Fibroblast of pulmonary artery (primary cell): ENCODE data around the gene LTBP1.

Experiments
- DNase-seq: peaks from one replicate; pipeline ENCODE4 v3.0.0-alpha.2; 2010; ENCODE audit warnings: low read depth
- H3K4me3 ChIP-seq: replicated peaks from 2 replicates; pipeline ENCODE4 v1.5.1; 2011; ENCODE audit warnings: low read depth, mild to moderate bottlenecking, control low read depth, low read length, moderate library complexity
- TF ChIP-seq, protein P1 (sequence below): IDR thresholded peaks from 2 replicates; pipeline ENCODE4 v1.5.1; 2011; ENCODE audit warnings: mild to moderate bottlenecking, control low read depth, low read length, inconsistent platforms; ENCODE audit errors: missing control alignments

LTBP1 gene

DNA sequence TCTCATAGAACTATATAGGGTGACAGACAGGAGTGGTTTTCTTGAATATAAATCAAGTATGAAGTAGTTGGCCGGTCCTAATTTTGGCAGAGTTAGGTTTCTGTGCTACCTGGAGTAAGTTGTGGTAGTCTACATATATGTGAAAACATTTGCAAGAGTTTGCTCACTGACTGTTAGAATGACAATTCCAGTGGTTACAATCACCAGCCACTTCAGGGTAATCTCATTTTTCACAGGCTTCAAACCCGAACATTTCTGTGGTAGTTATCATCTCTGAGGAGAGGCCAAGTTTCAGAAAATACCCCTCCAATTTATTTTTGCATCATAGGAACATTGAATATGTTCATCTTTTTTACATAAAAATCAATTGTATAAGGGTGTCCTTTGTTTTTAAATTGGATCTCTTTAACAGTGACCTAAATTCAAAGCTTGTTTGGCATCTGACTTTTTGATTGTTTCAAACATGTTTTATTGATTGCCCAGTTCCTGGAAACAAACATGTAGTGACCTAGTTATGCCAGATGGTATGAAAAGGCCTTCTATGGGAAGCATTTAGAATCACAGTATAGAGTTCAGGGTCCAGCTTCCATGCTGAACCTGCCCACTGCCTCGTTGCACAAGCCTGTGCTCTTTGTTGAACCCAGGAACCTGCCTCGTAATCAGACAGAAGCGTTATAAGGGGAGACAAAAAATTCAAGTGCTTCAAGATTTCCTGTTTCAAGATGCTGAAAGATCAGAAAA lies 250.6 kb downstream of the LTBP1 start:
- TF ChIP-seq, protein P1, sequence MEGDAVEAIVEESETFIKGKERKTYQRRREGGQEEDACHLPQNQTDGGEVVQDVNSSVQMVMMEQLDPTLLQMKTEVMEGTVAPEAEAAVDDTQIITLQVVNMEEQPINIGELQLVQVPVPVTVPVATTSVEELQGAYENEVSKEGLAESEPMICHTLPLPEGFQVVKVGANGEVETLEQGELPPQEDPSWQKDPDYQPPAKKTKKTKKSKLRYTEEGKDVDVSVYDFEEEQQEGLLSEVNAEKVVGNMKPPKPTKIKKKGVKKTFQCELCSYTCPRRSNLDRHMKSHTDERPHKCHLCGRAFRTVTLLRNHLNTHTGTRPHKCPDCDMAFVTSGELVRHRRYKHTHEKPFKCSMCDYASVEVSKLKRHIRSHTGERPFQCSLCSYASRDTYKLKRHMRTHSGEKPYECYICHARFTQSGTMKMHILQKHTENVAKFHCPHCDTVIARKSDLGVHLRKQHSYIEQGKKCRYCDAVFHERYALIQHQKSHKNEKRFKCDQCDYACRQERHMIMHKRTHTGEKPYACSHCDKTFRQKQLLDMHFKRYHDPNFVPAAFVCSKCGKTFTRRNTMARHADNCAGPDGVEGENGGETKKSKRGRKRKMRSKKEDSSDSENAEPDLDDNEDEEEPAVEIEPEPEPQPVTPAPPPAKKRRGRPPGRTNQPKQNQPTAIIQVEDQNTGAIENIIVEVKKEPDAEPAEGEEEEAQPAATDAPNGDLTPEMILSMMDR, result no peak
- no peak for DNase-seq
- H3K4me3 ChIP-seq, result no peak overlapping the region

DNA sequence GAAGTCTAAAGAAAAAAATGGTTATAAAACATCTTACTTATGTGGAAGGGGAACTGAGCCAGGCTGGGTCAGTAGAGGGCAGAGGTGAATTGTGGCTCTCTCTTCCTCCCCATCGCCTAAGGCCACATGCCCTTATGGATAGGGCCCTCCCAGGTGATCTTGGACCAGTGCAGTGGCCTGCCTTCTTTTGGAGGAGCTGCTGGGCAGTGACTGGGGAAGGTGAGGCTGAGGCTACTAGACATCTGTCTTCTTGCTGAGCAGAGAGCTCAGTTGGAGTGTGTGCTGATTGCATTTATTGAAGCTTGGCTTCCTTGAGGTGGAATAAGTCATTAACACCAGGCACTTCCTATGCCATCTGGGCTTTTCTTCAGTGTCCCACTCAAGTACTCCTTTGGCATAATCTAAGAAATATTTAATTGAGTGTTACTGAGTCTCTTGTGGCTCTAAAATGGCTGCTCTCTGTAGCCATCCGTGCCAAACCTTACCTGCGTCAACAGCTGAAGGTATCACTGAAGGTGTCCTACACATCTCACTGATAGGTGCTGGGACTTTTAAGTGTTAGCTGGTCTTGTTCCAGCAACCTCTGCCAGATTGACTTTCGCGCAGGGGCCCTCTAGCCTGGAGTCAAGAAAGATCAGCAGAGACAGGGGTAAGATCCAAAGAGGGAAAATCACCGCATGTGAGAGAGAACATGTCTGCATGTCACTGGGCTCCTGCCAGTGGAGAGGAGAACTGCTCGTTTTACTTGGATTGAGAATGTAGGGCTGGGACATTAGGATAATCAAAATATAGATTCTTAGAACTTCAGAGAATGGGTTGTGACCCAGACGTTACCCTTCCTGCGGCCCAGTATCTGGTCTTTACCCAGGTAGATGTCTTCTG lies 256.1 kb downstream of the LTBP1 start:
- TF ChIP-seq, protein P1, result no peak
- DNase-seq, result no peak
- no peak overlapping the region for H3K4me3 ChIP-seq

DNA sequence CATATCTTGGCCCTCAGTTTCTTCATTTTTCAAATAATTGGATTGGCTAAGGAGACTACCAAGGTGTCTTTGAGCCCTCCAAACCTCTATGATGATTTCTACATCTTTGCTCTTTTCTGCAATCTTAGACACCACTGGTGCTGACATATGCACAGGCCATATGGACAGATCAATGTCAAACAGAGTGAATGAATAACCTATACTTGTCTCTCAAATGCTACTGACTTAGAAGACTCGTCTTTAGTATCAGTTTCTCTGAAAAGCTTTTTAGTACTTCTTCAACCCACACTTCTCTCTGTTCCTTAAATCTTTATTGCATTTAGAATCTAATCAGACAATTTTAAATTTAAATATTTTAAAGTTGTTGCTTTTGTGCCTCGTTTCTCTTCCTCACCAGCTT lies 258.2 kb downstream of the LTBP1 start:
- H3K4me3 ChIP-seq, result no peak overlapping the region
- no peak for DNase-seq
- TF ChIP-seq, protein P1, result no peak

DNA sequence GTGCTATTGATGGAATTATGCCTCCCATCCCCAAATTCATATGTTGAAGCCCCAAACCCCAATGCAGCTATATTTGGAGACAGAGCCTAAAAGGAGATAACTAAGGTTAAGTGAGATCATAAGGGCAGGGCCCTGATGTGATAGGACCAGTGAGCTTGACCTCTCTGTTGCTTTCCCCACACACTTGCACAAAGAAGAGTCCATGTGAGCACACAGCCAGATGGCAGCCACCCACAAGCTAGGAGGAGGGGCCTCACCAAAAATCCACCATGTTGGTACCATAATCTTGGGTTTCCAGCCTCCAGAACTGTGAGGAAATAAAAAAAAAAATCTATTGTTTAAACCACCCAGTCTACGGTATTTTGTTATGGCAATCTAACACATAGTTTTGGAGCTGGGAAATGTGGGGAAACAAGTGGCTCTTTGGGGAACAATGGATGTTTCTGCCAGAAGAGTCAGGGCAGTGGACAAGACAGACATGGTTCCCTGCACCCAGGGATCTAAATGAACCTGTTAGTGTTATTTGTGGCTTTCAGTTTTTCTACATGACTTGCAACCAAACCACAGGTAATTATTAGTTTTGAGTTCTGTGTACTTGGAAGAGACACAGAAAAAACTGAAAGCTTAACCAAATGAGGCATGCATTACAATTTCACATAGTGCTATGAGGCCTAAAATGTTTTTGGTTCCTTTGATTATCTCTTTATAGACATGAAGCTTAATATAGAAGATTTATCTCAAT lies 259.1 kb downstream of the LTBP1 start:
- TF ChIP-seq, protein P1, result no peak
- no peak for DNase-seq

DNA sequence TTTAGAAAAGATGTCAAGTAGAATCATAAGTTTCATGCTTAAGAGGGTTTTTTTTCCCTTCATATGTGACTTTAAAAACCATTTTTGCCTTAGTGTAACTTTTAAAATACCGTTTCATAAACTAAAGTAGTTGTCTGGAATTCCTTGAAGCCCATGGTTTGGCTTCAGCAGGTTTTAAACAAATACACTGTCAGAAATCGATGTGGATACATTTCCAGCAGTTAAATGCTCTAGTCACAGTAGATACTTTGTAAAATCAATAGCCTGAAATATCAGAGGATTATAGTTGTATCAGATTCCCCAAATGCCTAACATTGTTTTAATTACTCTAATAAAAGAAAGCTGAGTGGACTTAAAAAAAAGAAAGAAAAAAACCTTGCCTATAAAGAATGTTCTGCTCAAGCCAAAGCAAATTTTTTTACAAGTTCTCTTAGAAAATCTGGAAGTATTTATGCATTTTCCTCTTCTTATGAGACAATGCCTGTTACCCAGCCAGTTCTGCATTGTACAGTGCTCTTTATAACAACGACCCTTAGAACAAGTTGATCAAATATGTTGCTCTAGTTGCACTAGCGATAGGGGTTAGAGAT lies 260.5 kb downstream of the LTBP1 start:
- no peak overlapping the region for H3K4me3 ChIP-seq
- peak; percentile 21 for DNase-seq
- TF ChIP-seq, protein P1, result no peak

More for the DNA sequence above, 259.1 kb downstream of the LTBP1 start:
- no peak overlapping the region for H3K4me3 ChIP-seq

DNA sequence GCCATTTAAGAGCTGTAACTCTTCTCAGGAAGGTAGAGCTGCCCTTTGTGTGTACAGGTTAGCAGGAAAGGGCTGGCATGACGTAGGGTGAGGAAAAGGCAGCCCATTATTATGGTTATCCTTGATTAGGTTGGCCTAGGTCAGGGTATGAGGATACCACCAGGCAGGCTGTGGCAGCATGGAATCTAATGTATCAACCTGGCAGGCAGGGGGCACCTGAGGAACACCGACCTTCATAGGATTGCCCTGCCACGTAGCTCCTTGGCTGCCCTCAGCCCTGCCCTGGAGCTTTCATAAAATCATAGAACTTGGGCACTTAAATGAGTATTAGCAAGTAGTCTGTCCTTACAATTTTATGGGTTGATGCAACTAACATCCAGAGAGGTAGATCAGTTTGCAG lies 261.6 kb downstream of the LTBP1 start:
- TF ChIP-seq, protein P1, result no peak
- no peak for DNase-seq
- no peak overlapping the region for H3K4me3 ChIP-seq
